SK-N-SH (cell line): Measurements from ENCODE around the gene FBXO45.

Source experiments
- CHD2 ChIP-seq: fragments of 150-350 bp; IDR thresholded peaks from 2 replicates; pipeline ENCODE4 v1.6.1; 2018; ENCODE audit warnings: low read length; ENCODE audit not compliant: partially characterized antibody
- EZH2phosphoT487 ChIP-seq: fragments of 200-600 bp; sonication (generic); IDR thresholded peaks from 2 replicates; pipeline ENCODE4 v1.6.1; 2017; ENCODE audit warnings: low read depth, mixed run types, mild to moderate bottlenecking, antibody characterized with exemption, moderate library complexity, borderline replicate concordance
- FOXJ3 ChIP-seq: sonication (generic); formaldehyde crosslinking; IDR thresholded peaks from 2 replicates; pipeline ENCODE4 v1.5.1; 2020; ENCODE audit warnings: mild to moderate bottlenecking, missing genetic modification reagents
- GABPA ChIP-seq: IDR thresholded peaks from 2 replicates; pipeline ENCODE4 v1.4.0; 2012; ENCODE audit warnings: low read depth, mild to moderate bottlenecking
- MEF2A ChIP-seq: IDR thresholded peaks from 2 replicates; pipeline ENCODE4 v1.4.0; 2012; ENCODE audit warnings: low read depth, borderline replicate concordance
- MXI1 ChIP-seq: IDR thresholded peaks from 2 replicates; pipeline ENCODE4 v1.6.1; 2012; ENCODE audit warnings: mild to moderate bottlenecking, low read depth, low read length, improper control_type of control experiment
- RAD21 ChIP-seq: IDR thresholded peaks from 2 replicates; pipeline ENCODE4 v1.6.1; 2012; ENCODE audit warnings: mild to moderate bottlenecking, low read length
- TF ChIP-seq, protein P1 (sequence below): fragments of 200-600 bp; sonication (generic); IDR thresholded peaks from 2 replicates; pipeline ENCODE4 v1.6.1; 2017; ENCODE audit warnings: antibody characterized with exemption, mild to moderate bottlenecking, moderate library complexity
- TF ChIP-seq, protein P2 (sequence below): IDR thresholded peaks from 2 replicates; pipeline ENCODE4; 2012

DNA sequence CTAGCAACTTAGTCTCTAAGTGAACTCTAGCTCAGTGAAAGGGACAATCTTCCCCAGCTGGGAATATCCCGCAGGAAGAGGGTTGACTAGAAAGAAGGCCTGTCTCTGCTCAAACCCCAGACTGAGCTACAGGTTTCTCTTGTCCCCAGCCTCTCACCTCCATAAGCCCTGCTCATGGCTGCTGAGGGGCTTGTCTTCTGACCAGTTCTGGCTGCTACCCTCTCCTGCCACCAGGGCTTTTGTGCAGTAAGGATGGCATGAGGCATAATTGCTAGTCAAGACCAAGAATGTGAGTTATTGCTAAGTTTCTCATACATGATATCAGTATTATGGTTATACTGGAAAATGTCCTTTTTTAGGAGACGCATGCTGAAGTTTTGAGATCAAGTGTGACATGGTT lies 21.4 kb upstream of the FBXO45 start:
- no peak for TF ChIP-seq GABPA
- TF ChIP-seq, protein P1, sequence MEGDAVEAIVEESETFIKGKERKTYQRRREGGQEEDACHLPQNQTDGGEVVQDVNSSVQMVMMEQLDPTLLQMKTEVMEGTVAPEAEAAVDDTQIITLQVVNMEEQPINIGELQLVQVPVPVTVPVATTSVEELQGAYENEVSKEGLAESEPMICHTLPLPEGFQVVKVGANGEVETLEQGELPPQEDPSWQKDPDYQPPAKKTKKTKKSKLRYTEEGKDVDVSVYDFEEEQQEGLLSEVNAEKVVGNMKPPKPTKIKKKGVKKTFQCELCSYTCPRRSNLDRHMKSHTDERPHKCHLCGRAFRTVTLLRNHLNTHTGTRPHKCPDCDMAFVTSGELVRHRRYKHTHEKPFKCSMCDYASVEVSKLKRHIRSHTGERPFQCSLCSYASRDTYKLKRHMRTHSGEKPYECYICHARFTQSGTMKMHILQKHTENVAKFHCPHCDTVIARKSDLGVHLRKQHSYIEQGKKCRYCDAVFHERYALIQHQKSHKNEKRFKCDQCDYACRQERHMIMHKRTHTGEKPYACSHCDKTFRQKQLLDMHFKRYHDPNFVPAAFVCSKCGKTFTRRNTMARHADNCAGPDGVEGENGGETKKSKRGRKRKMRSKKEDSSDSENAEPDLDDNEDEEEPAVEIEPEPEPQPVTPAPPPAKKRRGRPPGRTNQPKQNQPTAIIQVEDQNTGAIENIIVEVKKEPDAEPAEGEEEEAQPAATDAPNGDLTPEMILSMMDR, result no peak
- no peak for TF ChIP-seq RAD21
- no peak for TF ChIP-seq MXI1
- no peak for TF ChIP-seq FOXJ3
- TF ChIP-seq MEF2A, result no peak
- no peak for TF ChIP-seq EZH2phosphoT487
- no peak for TF ChIP-seq CHD2
- TF ChIP-seq, protein P2, sequence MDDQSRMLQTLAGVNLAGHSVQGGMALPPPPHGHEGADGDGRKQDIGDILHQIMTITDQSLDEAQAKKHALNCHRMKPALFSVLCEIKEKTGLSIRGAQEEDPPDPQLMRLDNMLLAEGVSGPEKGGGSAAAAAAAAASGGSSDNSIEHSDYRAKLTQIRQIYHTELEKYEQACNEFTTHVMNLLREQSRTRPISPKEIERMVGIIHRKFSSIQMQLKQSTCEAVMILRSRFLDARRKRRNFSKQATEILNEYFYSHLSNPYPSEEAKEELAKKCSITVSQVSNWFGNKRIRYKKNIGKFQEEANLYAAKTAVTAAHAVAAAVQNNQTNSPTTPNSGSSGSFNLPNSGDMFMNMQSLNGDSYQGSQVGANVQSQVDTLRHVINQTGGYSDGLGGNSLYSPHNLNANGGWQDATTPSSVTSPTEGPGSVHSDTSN, result no peak
